ENCODE measurements around the gene TMBIM1.

The TMBIM1 gene

DNA sequence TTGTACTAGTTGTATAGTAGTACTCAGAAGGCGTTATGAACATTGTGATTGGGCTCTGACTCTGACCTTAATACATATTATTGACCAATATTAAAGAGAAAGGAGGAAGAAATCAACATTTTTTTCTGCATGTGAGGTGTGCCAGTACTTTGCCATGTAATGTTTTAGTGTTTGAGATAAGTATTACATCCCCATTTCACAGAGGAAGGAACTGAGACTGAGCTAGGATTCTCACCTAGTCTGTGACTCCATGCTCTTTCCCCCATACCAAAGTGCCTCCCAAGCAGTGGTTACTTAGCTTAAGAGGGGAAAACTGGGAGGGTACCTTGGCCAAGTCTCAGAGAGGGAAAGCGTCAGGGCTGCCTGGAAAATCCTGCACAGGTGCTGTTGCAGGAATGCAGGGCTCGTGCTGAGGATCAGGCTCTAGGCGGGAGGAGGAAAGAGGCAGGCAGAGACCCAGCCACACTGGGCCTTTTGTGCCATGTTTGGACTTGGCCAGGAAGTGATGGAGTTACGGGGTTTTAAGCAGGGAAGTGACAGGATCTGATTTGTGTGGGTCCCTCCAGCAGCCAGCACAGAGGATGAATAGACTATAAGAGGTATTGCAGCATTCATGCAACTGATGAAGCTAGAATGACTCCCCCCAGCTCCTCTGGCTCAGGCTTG is 20.3 kb downstream of the TMBIM1 start:
- Histone ChIP-seq H3K36me3 (ENCODE audit: control insufficient read depth, low read length) (peaks cover 56% of the 10 kb centered on the region), H3K9me3 (ENCODE audit: control insufficient read depth, insufficient read depth, low read length) (no peaks in the 10 kb centered on the region), H3K4me2 (ENCODE audit: low read length) (peak overlapping the region; percentile 97), H3K9me2 (replicated peaks; ENCODE audit: control insufficient read depth, low read length) (no peaks in the 10 kb centered on the region), H3K27ac (ENCODE audit: low read depth, low read length) (no peak overlapping the region), H4K20me1 (ENCODE audit: control insufficient read depth, insufficient read depth, low read depth, low read length) (no peaks in the 10 kb centered on the region), H3K4me1 (ENCODE audit: control insufficient read depth, low read length) (peaks cover 30% of the 10 kb centered on the region), H3K27me3 (ENCODE audit: control insufficient read depth, low read length) (no peaks in the 10 kb centered on the region), H3K4me3 (ENCODE audit: low read length) (peak overlapping the region; percentile 85), H3K79me2 (ENCODE audit: control insufficient read depth, low read length) (peaks cover 36% of the 10 kb centered on the region), H3F3A (ENCODE audit: control insufficient read depth, insufficient read depth) (peaks cover 4% of the 10 kb centered on the region; the same call in 1 of the 2 replicates)
- TF ChIP-seq, protein P1, sequence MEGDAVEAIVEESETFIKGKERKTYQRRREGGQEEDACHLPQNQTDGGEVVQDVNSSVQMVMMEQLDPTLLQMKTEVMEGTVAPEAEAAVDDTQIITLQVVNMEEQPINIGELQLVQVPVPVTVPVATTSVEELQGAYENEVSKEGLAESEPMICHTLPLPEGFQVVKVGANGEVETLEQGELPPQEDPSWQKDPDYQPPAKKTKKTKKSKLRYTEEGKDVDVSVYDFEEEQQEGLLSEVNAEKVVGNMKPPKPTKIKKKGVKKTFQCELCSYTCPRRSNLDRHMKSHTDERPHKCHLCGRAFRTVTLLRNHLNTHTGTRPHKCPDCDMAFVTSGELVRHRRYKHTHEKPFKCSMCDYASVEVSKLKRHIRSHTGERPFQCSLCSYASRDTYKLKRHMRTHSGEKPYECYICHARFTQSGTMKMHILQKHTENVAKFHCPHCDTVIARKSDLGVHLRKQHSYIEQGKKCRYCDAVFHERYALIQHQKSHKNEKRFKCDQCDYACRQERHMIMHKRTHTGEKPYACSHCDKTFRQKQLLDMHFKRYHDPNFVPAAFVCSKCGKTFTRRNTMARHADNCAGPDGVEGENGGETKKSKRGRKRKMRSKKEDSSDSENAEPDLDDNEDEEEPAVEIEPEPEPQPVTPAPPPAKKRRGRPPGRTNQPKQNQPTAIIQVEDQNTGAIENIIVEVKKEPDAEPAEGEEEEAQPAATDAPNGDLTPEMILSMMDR (IDR thresholded peaks at IDR 0.05; ENCODE audit: low read depth, low read length, poor library complexity, severe bottlenecking), result no peak
- no peak for TF ChIP-seq EZH2phosphoT487 (IDR thresholded peaks at IDR 0.05; ENCODE audit: borderline replicate concordance, low read length)

- peak overlapping the region; percentile 85 for H3K4me3 ChIP-seq (ENCODE audit: low read length)
- no peak overlapping the region for H3K27ac ChIP-seq (ENCODE audit: low read depth, low read length)
- peaks cover 4% of the 10 kb centered on the region; the same call in 1 of the 2 replicates for H3F3A ChIP-seq (ENCODE audit: control insufficient read depth, insufficient read depth)
These were observed 20.9 kb downstream of the TMBIM1 start for GRCh38 chr2:218271487-218271797.

DNA sequence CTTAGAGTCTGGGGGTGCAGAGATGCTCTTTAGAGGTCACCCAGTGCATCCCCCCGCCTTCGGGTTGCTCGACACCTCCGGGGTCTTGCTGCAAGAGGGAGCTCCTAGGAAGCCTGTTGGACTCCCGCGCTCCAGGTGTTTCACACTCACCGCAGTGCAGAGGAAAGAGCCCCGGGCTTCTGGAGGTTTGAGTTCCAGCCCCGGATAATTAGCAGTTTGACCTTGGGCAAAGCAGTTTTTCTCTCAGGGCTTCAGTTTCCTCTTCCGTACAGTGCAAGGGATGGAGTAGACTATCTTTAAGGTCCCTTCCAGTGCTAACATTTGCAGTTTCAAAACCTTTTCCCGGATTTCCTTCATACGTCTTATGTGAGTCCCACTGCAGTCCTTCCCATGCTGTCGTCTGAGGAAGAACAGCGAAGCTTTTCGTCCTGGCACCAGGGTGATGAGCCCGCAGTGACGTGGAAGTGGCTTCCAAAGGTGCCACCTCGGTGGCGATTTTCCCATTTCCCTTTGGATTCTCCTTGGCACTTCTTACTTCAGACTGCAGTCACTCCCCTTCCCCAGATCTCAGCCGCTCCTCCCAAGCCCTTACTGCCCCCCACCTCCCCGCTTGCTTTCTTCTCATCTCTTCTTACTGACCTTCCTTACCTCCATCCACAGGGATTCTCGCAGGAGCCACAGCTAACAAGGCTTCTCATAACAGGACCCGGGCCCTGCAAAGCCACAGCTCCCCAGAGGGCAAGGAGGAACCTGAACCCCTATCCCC is 21.4 kb downstream of the TMBIM1 start:
- Histone ChIP-seq H3F3A (ENCODE audit: control insufficient read depth, insufficient read depth) (peaks cover 4% of the 10 kb centered on the region; the same call in 1 of the 2 replicates), H3K79me2 (ENCODE audit: control insufficient read depth, low read length) (peaks cover 36% of the 10 kb centered on the region), H3K27me3 (ENCODE audit: control insufficient read depth, low read length) (no peaks in the 10 kb centered on the region), H3K36me3 (ENCODE audit: control insufficient read depth, low read length) (peaks cover 56% of the 10 kb centered on the region), H3K4me2 (ENCODE audit: low read length) (peak overlapping the region; percentile 97), H3K27ac (ENCODE audit: low read depth, low read length) (peak overlapping the region; percentile 46), H3K4me3 (ENCODE audit: low read length) (peak overlapping the region; percentile 85), H3K9me2 (replicated peaks; ENCODE audit: control insufficient read depth, low read length) (no peaks in the 10 kb centered on the region), H3K4me1 (ENCODE audit: control insufficient read depth, low read length) (peaks cover 30% of the 10 kb centered on the region), H3K9me3 (ENCODE audit: control insufficient read depth, insufficient read depth, low read length) (no peaks in the 10 kb centered on the region), H4K20me1 (ENCODE audit: control insufficient read depth, insufficient read depth, low read depth, low read length) (no peaks in the 10 kb centered on the region)
- no peak for TF ChIP-seq EZH2phosphoT487 (IDR thresholded peaks at IDR 0.05; ENCODE audit: borderline replicate concordance, low read length)
- TF ChIP-seq, protein P1 (IDR thresholded peaks at IDR 0.05; ENCODE audit: low read depth, low read length, poor library complexity, severe bottlenecking), result no peak

More at GRCh38 chr2:218271487-218271797, 20.9 kb downstream of the TMBIM1 start:
- no peak for TF ChIP-seq EZH2phosphoT487 (IDR thresholded peaks at IDR 0.05; ENCODE audit: borderline replicate concordance, low read length)
- TF ChIP-seq, protein P1 (IDR thresholded peaks at IDR 0.05; ENCODE audit: low read depth, low read length, poor library complexity, severe bottlenecking), result no peak
- Histone ChIP-seq H3K36me3 (ENCODE audit: control insufficient read depth, low read length) (peaks cover 56% of the 10 kb centered on the region), H3K4me2 (ENCODE audit: low read length) (peak overlapping the region; percentile 97), H3K4me1 (ENCODE audit: control insufficient read depth, low read length) (peaks cover 30% of the 10 kb centered on the region), H3K27me3 (ENCODE audit: control insufficient read depth, low read length) (no peaks in the 10 kb centered on the region), H3K9me2 (replicated peaks; ENCODE audit: control insufficient read depth, low read length) (no peaks in the 10 kb centered on the region), H3K79me2 (ENCODE audit: control insufficient read depth, low read length) (peaks cover 36% of the 10 kb centered on the region), H4K20me1 (ENCODE audit: control insufficient read depth, insufficient read depth, low read depth, low read length) (no peaks in the 10 kb centered on the region), H3K9me3 (ENCODE audit: control insufficient read depth, insufficient read depth, low read length) (no peaks in the 10 kb centered on the region)
